Endothelial cell of umbilical vein (primary cell): ENCODE results near the gene NCAN.
A peak's percentile ranks its signal among the peaks of the same experiment; 100 is the strongest.

ENCODE experiments used
- CTCF ChIP-seq, 2 donors: IDR thresholded peaks; 1 replicate in 1 of 2; 2 replicates in 1 of 2; pipeline ENCODE4 v1.5.1; 2011; ENCODE audit warnings: low read length in 2 of 2, mild to moderate bottlenecking in 2 of 2, moderate library complexity in 2 of 2, control low read depth in 1 of 2, inconsistent platforms in 1 of 2, low read depth in 1 of 2; ENCODE audit not compliant: insufficient read depth in 1 of 2; ENCODE audit errors: extremely low read depth in 1 of 2
- EZH2 ChIP-seq: IDR thresholded peaks from 2 replicates; pipeline ENCODE4 v1.6.1; 2012; ENCODE audit warnings: borderline replicate concordance, low read depth, mild to moderate bottlenecking, moderate library complexity, low read length, inconsistent platforms; ENCODE audit not compliant: severe bottlenecking
- MAX ChIP-seq: IDR thresholded peaks from 2 replicates; pipeline ENCODE4 v1.6.1; 2011; ENCODE audit not compliant: insufficient read depth, insufficient read length
- MYC ChIP-seq: IDR thresholded peaks from one replicate; pipeline ENCODE4 v1.6.1; 2011; ENCODE audit warnings: mild to moderate bottlenecking, low read depth, low read length
- POLR2A ChIP-seq: IDR thresholded peaks from 2 replicates; pipeline ENCODE4 v1.6.1; 2012; ENCODE audit warnings: low read depth, mild to moderate bottlenecking, control low read depth, low read length
- POLR2AphosphoS5 ChIP-seq: IDR thresholded peaks from 2 replicates; pipeline ENCODE4 v1.6.1; 2012; ENCODE audit warnings: low read depth, mild to moderate bottlenecking, control low read depth, low read length, moderate library complexity; ENCODE audit not compliant: insufficient read depth

DNA sequence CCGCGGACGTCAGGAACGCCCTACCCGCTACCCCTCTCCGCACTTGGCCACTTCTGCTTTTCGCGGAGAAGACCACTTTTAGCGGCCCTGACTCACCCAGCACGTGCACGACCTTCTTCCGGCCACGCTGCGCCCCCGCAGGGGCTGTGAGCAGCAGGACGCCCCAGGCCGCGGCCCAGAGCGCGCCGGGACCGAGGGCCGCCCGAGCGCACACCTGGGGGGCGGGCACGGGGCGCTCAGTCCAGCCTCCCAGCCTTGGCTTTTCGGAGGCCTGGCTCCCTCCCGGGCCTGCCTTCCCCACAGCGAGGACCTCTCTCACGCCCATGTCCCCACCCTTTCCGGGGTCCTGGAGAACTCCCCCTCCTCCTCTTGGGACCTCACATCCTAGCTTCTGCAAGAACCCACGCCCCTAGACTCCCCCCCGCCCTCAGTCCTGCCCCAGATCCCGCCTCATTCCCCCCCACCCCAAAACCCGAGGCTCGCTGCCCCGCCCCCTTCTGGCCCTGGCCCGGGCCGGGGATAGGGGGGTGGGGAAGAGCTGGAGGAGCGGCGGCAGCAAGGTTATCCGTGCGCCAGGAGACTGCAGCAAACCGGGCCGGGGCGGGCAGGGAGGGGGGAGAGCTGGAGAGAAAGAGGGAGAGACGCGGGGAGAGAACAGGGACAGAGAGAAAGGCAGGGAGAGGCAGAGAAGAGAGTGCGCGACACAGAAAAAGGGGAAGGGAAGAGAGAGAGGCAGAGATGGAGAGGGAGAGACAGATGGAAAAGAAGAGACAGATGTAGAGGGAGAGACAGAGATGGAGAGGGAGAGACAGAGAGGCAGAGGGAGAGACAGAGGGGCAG lies 49.8 kb downstream of the NCAN start:
- TF ChIP-seq CTCF (IDR thresholded peaks at IDR 0.05; ENCODE audit: extremely low read depth in 1 of 2, insufficient read depth in 1 of 2, low read depth in 1 of 2, low read length in 2 of 2) (no peak), POLR2AphosphoS5 (no peak), MAX (no peak), POLR2A (no peak), EZH2 (peak; percentile 29), MYC (no peak)
